RWPE1 (cell line): Measurements from ENCODE around the gene NAV3.

Experiments used
- CTCF ChIA-PET: fragments of 350-600 bp; sonication (Branson Sonifier 250); formaldehyde crosslinking; extraction: SDS; loops from one replicate; lab custom pipeline; 2021; lab: Yijun Ruan, JAX
- POLR2A ChIA-PET: fragments of 400-600 bp; formaldehyde crosslinking; extraction: SDS; loops from one replicate; lab custom pipeline; 2020; ENCODE audit warnings: antibody characterized with exemption; ENCODE audit not compliant: low non-redundant PET; lab: Yijun Ruan, JAX
- DNase-seq: peaks from one replicate; pipeline ENCODE4 v3.0.0; 2012; ENCODE audit warnings: low spot score
- H3K27ac ChIP-seq: fragments of 450-650 bp; 2 replicates; pipeline ENCODE4 v1.5.1; 2017
- TF ChIP-seq, protein P1 (sequence below): fragments of 450-650 bp; conservative IDR thresholded peaks from 2 replicates; pipeline ENCODE4 v1.5.1; 2017; ENCODE audit warnings: low read depth, mild to moderate bottlenecking

NAV3 gene

DNA sequence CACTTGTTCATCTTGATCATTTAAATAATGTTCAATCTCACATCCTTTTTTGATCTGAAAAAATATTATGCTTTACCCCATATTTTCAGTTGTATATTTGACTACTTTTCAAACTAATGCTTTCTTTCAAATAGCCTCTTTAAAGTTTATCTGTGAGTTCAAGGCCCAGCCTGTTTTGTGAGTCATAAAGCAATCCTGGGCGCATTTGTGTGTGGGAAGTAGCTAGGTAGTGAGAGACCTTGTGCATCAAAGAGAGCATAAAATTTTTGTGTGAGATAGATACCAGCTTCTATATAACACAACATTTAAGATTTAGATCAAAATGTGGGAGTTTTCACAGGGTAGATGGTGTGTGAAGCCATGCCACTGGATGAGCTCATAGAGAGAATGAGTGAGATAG lies 405.6 kb downstream of the NAV3 start:
- TF ChIP-seq, protein P1, sequence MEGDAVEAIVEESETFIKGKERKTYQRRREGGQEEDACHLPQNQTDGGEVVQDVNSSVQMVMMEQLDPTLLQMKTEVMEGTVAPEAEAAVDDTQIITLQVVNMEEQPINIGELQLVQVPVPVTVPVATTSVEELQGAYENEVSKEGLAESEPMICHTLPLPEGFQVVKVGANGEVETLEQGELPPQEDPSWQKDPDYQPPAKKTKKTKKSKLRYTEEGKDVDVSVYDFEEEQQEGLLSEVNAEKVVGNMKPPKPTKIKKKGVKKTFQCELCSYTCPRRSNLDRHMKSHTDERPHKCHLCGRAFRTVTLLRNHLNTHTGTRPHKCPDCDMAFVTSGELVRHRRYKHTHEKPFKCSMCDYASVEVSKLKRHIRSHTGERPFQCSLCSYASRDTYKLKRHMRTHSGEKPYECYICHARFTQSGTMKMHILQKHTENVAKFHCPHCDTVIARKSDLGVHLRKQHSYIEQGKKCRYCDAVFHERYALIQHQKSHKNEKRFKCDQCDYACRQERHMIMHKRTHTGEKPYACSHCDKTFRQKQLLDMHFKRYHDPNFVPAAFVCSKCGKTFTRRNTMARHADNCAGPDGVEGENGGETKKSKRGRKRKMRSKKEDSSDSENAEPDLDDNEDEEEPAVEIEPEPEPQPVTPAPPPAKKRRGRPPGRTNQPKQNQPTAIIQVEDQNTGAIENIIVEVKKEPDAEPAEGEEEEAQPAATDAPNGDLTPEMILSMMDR, result no peak
- no peak overlapping the region for H3K27ac ChIP-seq
- CTCF ChIA-PET, result no interaction called here
- POLR2A ChIA-PET, result no interaction called here
- DNase-seq, result no peak

DNA sequence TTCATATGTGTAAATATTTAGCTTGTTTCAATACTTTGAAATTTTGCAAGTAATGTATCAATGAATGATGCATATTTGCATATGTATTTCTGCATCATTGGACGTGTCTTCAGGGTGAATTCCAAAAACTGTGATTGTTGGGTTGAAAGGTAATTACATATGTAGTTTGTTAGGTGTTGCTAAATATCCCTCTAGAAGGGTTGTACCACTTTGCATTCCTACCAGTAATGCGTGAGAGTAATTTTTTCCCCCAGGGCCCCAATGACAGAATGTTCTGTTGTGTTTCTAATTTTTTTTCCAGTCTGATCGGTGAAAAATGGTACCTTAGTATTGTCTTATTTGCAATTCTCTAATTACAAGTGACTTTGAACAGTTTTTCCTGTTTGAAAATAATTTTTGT lies 408.9 kb downstream of the NAV3 start:
- ChIA-PET POLR2A (no interaction called here), CTCF (no interaction called here)
- no peak overlapping the region for H3K27ac ChIP-seq
- DNase-seq, result no peak
- TF ChIP-seq, protein P1, result no peak

DNA sequence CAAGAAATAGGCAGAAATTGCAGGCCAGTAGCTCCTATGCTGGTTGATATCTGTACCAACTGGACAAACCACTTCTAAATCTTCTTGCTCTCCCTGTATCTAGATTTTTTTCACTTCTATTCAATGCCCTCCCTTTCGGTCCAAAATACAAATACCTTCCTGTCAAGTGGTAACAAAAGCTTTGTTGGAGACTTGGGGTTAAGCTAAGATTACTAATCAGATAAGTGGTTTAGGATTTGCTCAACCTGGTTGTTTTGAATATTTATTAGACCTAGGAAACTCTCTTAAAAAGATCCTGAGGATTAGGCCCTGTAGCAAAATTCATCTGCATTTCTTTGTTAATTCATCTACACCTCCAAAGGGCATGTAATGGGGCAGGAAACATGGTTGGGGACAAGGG lies 410.1 kb downstream of the NAV3 start:
- CTCF ChIA-PET, result interaction anchor here (0.6 to 0.7 kb wide), 2 partner anchors 9 to 164 kb away, joined by 3 to 7 read pairs; no protein-coding TSS in a partner anchor
- POLR2A ChIA-PET, result no interaction called here
- DNase-seq, result no peak
- TF ChIP-seq, protein P1, result no peak
- no peak overlapping the region for H3K27ac ChIP-seq

DNA sequence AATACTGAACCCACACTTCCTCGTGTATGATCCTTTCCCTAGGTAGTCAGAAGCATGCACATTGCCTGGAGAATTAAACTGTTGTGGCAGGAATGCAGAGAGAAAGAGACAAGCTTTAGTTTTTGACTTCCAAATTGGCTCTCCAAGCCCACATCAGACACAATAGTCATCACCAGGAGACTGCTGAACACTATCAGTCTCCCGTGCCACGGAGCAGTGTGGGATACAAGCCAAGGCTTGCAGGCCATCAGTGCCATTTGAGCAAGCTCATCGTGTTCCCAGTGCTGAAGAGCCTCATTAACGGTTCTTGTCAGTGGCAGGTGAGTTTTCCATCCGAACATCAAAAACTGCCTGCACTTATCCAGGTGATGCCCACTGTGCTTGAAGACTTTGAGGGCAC lies 410.8 kb downstream of the NAV3 start:
- POLR2A ChIA-PET, result no interaction called here
- CTCF ChIA-PET, result no interaction called here
- H3K27ac ChIP-seq, result no peak overlapping the region
- TF ChIP-seq, protein P1, result no peak
- no peak for DNase-seq

DNA sequence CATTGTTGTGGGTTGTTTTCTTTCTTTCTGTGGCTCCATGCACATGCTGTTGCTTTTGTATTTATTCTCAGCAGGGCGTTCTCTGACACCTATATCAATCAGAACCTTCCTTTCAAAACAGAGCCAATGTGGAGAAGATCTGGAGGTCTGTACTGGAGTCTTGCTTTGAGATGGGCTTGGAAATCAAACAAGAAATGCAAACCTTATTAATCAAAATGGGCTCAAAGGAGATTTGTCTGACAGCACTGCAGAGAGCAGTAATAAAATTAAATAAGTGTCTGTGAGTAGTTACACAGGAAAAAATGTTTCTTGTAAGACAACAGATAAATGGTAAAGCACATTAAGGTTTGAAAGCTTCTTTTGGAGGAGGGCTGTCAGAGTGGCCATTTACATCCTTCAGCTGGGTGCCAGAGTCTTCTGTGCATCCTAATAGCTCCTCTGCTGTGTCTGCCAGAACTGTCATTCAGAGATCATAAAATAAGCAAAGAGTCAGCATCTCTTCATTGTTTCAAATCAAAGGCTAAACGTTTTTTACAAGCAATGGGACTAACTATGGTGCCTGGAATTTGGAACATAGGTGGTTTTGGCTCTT lies 414.3 kb downstream of the NAV3 start:
- POLR2A ChIA-PET, result no interaction called here

DNA sequence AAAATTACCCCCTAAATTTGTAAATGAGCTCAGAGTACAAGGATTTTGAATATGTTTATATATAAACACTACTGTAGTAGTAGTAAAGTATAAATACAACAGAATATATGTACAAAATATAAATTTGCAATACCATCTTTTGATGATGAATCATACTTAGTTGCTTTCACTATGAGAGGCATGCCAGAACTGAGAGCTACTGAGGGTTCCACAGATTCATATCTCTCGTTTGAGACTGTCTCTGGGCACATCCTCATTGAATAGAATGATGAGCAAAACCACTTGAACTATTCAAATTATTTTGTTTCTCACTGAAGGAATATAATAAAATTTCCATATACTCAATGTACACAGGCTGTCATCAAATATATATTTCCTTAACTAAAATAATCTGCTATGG lies 417.6 kb downstream of the NAV3 start:
- H3K27ac ChIP-seq, result no peak overlapping the region
- CTCF ChIA-PET, result no interaction called here
- POLR2A ChIA-PET, result no interaction called here
- TF ChIP-seq, protein P1, result no peak
- no peak for DNase-seq

More for the DNA sequence above, 414.3 kb downstream of the NAV3 start:
- CTCF ChIA-PET, result no interaction called here
- TF ChIP-seq, protein P1, result no peak
- DNase-seq, result no peak
- H3K27ac ChIP-seq, result no peak overlapping the region
